PC-3 (cell line): ENCODE data around the gene PDZD2. TPM values are rescaled to one million over a fixed set of nuclear protein-coding genes. Genes with fewer than 3 reads are reported as not detected.

ENCODE experiments used
- ATAC-seq: fragments of 200-7000 bp; cut with Tn5 transposase; 2 replicates; pipeline ENCODE4 v1.9.1; 2020; ENCODE audit warnings: mild to moderate bottlenecking, moderate library complexity
- BruUV-seq: library from RNA; stranded (reverse); fragments of 400-500 nt; replicated peaks from 2 replicates; lab custom pipeline; 2021; lab: Mats Ljungman, UMichigan
- CTCF ChIA-PET: fragments of 300-600 bp; sonication (Branson Sonifier 250); formaldehyde crosslinking; loops from one replicate; lab custom pipeline; 2022; ENCODE audit warnings: antibody characterized with exemption; lab: Charles Lee
- POLR2A ChIA-PET: fragments of 300-600 bp; sonication (Branson Sonifier 250); formaldehyde crosslinking; loops from one replicate; lab custom pipeline; 2022; ENCODE audit warnings: antibody characterized with exemption; ENCODE audit not compliant: unreplicated experiment; lab: Charles Lee
- DNase-seq: peaks from one replicate; pipeline ENCODE4 v3.0.0-alpha.2; 2015
- H2AFZ ChIP-seq: fragments of 300-600 bp; sonication (generic); 2 replicates; pipeline ENCODE4 v1.6.0; 2016; ENCODE audit warnings: antibody characterized with exemption, low read length
- H3F3A ChIP-seq: fragments of 300-600 bp; sonication (generic); one replicate; pipeline ENCODE4 v1.6.0; 2017; ENCODE audit warnings: antibody characterized with exemption, low read length, control low read depth, mild to moderate bottlenecking; ENCODE audit not compliant: unreplicated experiment
- H3K27ac ChIP-seq: fragments of 300-600 bp; sonication (generic); 2 replicates; pipeline ENCODE4 v1.5.1; 2016; ENCODE audit warnings: mild to moderate bottlenecking, low read length
- H3K27me3 ChIP-seq: fragments of 300-600 bp; sonication (generic); 2 replicates; pipeline ENCODE4 v1.6.1; 2016; ENCODE audit warnings: low read length, mixed read lengths
- H3K36me3 ChIP-seq: fragments of 300-600 bp; sonication (generic); 2 replicates; pipeline ENCODE4 v1.6.1; 2016; ENCODE audit warnings: low read depth, mixed run types, low read length, mixed read lengths
- H3K4me1 ChIP-seq: fragments of 300-600 bp; sonication (generic); 2 replicates; pipeline ENCODE4 v1.5.1; 2016; ENCODE audit warnings: low read length; ENCODE audit not compliant: insufficient read depth
- H3K4me2 ChIP-seq: fragments of 300-600 bp; sonication (generic); 2 replicates; pipeline ENCODE4 v1.6.0; 2016; ENCODE audit warnings: low read length
- H3K4me3 ChIP-seq: fragments of 300-600 bp; sonication (generic); 2 replicates; pipeline ENCODE4 v1.5.1; 2016; ENCODE audit warnings: mild to moderate bottlenecking, low read length, mixed read lengths
- H3K79me2 ChIP-seq: fragments of 300-600 bp; sonication (generic); 2 replicates; pipeline ENCODE4 v1.6.1; 2017; ENCODE audit warnings: low read length, mixed read lengths
- H3K9ac ChIP-seq: fragments of 300-600 bp; sonication (generic); 2 replicates; pipeline ENCODE4 v1.6.0; 2016; ENCODE audit warnings: mild to moderate bottlenecking, low read length
- H3K9me2 ChIP-seq: fragments of 300-600 bp; sonication (generic); replicated peaks from 2 replicates; pipeline ENCODE4 v1.6.1; 2016; ENCODE audit warnings: mixed run types, low read length, mixed read lengths
- H3K9me3 ChIP-seq: fragments of 300-600 bp; sonication (generic); 2 replicates; pipeline ENCODE4 v1.6.1; 2016; ENCODE audit warnings: low read length, mixed read lengths
- H4K20me1 ChIP-seq: fragments of 300-600 bp; sonication (generic); 2 replicates; pipeline ENCODE4 v1.6.1; 2016; ENCODE audit warnings: low read length, mixed read lengths
- CTCF ChIP-seq: fragments of 300-600 bp; sonication (generic); conservative IDR thresholded peaks from 2 replicates; pipeline ENCODE4 v1.5.1; 2017; ENCODE audit warnings: antibody characterized with exemption, low read depth, mild to moderate bottlenecking, low read length
- EZH2 ChIP-seq: fragments of 300-600 bp; sonication (generic); IDR thresholded peaks from one replicate; pipeline ENCODE4 v1.6.1; 2017; ENCODE audit warnings: antibody characterized with exemption, mild to moderate bottlenecking, low read length; ENCODE audit not compliant: unreplicated experiment
- EZH2phosphoT487 ChIP-seq: fragments of 300-600 bp; sonication (generic); IDR thresholded peaks from 2 replicates; pipeline ENCODE4 v1.6.1; 2018; ENCODE audit warnings: mild to moderate bottlenecking, antibody characterized with exemption, low read length, borderline replicate concordance
- intact Hi-C: fragments of 100-400 bp; cut with micrococcal nuclease; formaldehyde crosslinking; loops from 2 replicates; pipeline ENCODE4 v1.9.0; 2023
- total RNA-seq: library from RNA; depleted of rRNA; stranded (reverse); fragments of >200 nt; gene quantifications from 2 replicates; pipeline ENCODE4 v1.2.3, GENCODE V29; 2014

Gene PDZD2
- total RNA-seq, 1 experiment from 2014 or later: 2.0 TPM

- Histone ChIP-seq H3K36me3 (no peaks in the 10 kb centered on the region), H3K4me2 (no peak overlapping the region), H3K79me2 (no peaks in the 10 kb centered on the region), H3F3A (no peaks in the 10 kb centered on the region), H3K9ac (no peak overlapping the region), H3K9me2 (no peaks in the 10 kb centered on the region), H3K27me3 (no peaks in the 10 kb centered on the region), H3K4me1 (peaks cover 5% of the 10 kb centered on the region), H4K20me1 (no peaks in the 10 kb centered on the region), H3K27ac (no peak overlapping the region), H3K9me3 (no peaks in the 10 kb centered on the region), H3K4me3 (no peak overlapping the region), H2AFZ (no peak overlapping the region)
- POLR2A ChIA-PET: no interaction called here
- TF ChIP-seq EZH2phosphoT487 (no peak), EZH2 (no peak), CTCF (no peak)
- CTCF ChIA-PET: no interaction called here
- ATAC-seq: no peak
- DNase-seq: no peak
- intact Hi-C loops: no loop called here
- no TSS peak for BruUV-seq
Observed at GRCh38 chr5:31976169-31976568, 337.2 kb downstream of the PDZD2 start.

GRCh38 chr5:31981361-31981945 is 342.5 kb downstream of the PDZD2 start:
- intact Hi-C loops: loop anchor here (10.0 kb wide), 1 partner anchor 127 kb away; no protein-coding TSS in a partner anchor
- no TSS peak for BruUV-seq
- no peaks in the 10 kb centered on the region for H3K9me3 ChIP-seq
- no peak for ATAC-seq
- no peak overlapping the region for H3K4me3 ChIP-seq
- H3K9ac ChIP-seq: no peak overlapping the region
- TF ChIP-seq CTCF: no peak
- TF ChIP-seq EZH2: no peak
- TF ChIP-seq EZH2phosphoT487: no peak
- no peaks in the 10 kb centered on the region for H3K27me3 ChIP-seq
- H3K4me2 ChIP-seq: no peak overlapping the region
- H3K27ac ChIP-seq: no peak overlapping the region
- H3K9me2 ChIP-seq: no peaks in the 10 kb centered on the region
- peaks cover 13% of the 10 kb centered on the region for H3K4me1 ChIP-seq
- H4K20me1 ChIP-seq: no peaks in the 10 kb centered on the region
- H3F3A ChIP-seq: no peaks in the 10 kb centered on the region
- CTCF ChIA-PET: no interaction called here
- DNase-seq: no peak
- H3K79me2 ChIP-seq: no peaks in the 10 kb centered on the region
- no peaks in the 10 kb centered on the region for H3K36me3 ChIP-seq
- no peak overlapping the region for H2AFZ ChIP-seq
- POLR2A ChIA-PET: no interaction called here

GRCh38 chr5:31982027-31982426 is 343.1 kb downstream of the PDZD2 start:
- BruUV-seq: no TSS peak
- Histone ChIP-seq H3K4me1 (peaks cover 13% of the 10 kb centered on the region), H3K36me3 (no peaks in the 10 kb centered on the region; the same call in 1 of the 2 replicates), H3K4me2 (no peak overlapping the region), H2AFZ (no peak overlapping the region), H3K27ac (no peak overlapping the region), H3K4me3 (no peak overlapping the region), H3K27me3 (no peaks in the 10 kb centered on the region), H3K9me3 (no peaks in the 10 kb centered on the region), H3K79me2 (no peaks in the 10 kb centered on the region), H3K9ac (no peak overlapping the region), H4K20me1 (no peaks in the 10 kb centered on the region), H3K9me2 (no peaks in the 10 kb centered on the region), H3F3A (no peaks in the 10 kb centered on the region)
- intact Hi-C loops: loop anchor here (10.0 kb wide), 1 partner anchor 127 kb away; no protein-coding TSS in a partner anchor
- TF ChIP-seq EZH2phosphoT487 (no peak), CTCF (no peak), EZH2 (no peak)
- DNase-seq (no peak), ATAC-seq (no peak)
- ChIA-PET POLR2A (no interaction called here), CTCF (no interaction called here)
